Stimulated activated CD4-positive, alpha-beta T cell treated with anti-CD3 and anti-CD28 coated beads, Interleukin-4, amount 100 ng/mL, for 24 hours (primary cell): ENCODE results near the gene PRADC1.

Experiments used
- DNase-seq: peaks from one replicate; pipeline ENCODE4 v3.0.0-alpha.2; 2020

PRADC1 gene

GRCh38 chr2:73197579-73197978 is 35.5 kb downstream of the PRADC1 start:
- DNase-seq, result no peak

- DNase-seq, result no peak
Measured at GRCh38 chr2:73187549-73187948, 45.5 kb downstream of the PRADC1 start.

- DNase-seq, result no peak
Measured at GRCh38 chr2:73185965-73186364, 47.1 kb downstream of the PRADC1 start.
